AG04449 (cell line): Measurements from ENCODE around the gene POMGNT2.

Experiments used
- CTCF ChIA-PET: fragments of 350-600 bp; formaldehyde crosslinking; extraction: SDS; loops from one replicate; lab custom pipeline; 2021; ENCODE audit warnings: antibody characterized with exemption; lab: Yijun Ruan, JAX
- POLR2A ChIA-PET: fragments of 400-600, 350-600 bp; formaldehyde crosslinking; extraction: SDS; loops from one replicate; lab custom pipeline; 2020; ENCODE audit warnings: antibody characterized with exemption, inconsistent platforms; lab: Yijun Ruan, JAX
- DNase-seq: peaks from one replicate; pipeline ENCODE4 v3.0.0-alpha.2; 2010; ENCODE audit warnings: low read depth, low spot score
- H3K4me3 ChIP-seq: 2 replicates; pipeline ENCODE4 v1.5.1; 2011; ENCODE audit warnings: low read depth, mild to moderate bottlenecking, control low read depth, low read length
- CTCF ChIP-seq: IDR thresholded peaks from one replicate; pipeline ENCODE4 v1.5.1; 2011; ENCODE audit warnings: mild to moderate bottlenecking, moderate library complexity, low read length, control low read depth, inconsistent platforms; ENCODE audit not compliant: insufficient read depth; ENCODE audit errors: missing control alignments

POMGNT2 gene

DNA sequence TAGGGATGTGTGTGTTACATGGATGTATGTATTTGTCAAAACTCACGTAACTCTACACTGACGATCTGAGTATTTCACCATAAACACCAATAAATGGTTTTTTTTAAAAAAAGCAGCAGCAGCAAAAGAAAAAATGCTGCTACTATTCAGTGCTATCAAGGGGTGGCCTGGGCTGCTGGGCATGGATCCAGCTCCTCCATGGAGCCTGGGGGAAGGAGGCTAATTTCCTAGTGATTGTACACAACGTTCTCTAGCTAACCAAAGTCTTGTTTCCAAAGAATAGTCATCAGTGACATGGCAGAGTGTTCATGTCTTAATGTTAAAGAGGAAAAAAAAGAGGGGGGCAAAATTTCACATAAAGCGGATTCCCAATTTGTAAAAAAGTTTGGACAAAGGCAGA lies 29.0 kb downstream of the POMGNT2 start:
- H3K4me3 ChIP-seq = no peak overlapping the region
- DNase-seq = no peak
- no peak for TF ChIP-seq CTCF
- CTCF ChIA-PET = no interaction called here
- POLR2A ChIA-PET = no interaction called here

DNA sequence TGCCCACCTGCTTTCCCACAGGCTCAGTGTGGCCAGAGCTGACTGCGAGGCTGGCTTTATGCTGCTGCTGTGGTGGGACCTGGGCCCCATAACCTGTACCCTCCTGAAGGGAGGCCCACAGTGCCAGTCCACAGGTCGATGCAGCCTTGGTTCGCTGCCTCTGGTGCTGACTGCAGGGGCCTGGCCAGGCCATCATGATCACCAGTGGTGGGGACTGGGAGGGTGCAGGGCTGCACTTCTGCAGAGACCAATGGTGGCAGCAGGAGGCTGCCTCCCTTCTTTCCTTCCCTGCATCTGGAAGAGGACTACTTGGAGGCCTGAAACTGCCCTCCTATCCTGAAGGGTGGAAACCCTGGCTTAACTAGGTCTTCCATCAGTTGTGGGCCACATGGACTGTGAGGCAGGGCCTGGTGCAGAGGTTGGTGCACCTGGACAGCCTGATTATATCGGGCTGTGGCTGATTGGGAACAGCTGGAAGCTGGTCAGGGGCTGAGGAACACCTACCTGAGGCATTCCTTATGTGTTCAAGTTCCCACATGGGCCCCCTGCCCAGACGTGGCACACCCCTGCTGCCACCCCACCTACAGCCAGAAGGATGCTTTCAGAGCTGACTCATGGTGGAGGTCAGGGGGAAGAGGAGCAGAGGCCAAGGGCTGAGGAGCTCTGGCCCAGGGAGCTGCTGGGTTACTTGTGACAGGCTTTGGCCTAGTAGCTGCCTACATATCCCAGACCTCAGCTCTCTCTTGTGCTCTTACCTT lies 29.8 kb downstream of the POMGNT2 start:
- no peak for TF ChIP-seq CTCF
- no peak for DNase-seq
- no peak overlapping the region for H3K4me3 ChIP-seq
- ChIA-PET POLR2A (no interaction called here), CTCF (no interaction called here)

GRCh38 chr3:43074901-43075689 lies 30.8 kb downstream of the POMGNT2 start:
- ChIA-PET POLR2A (no interaction called here), CTCF (no interaction called here)
- no peak for DNase-seq
- H3K4me3 ChIP-seq = no peak overlapping the region
- no peak for TF ChIP-seq CTCF

- H3K4me3 ChIP-seq = no peak overlapping the region
- TF ChIP-seq CTCF = no peak
- POLR2A ChIA-PET = no interaction called here
- DNase-seq = no peak
- CTCF ChIA-PET = no interaction called here
Observed at GRCh38 chr3:43074482-43074881, 31.4 kb downstream of the POMGNT2 start.

- CTCF ChIA-PET = no interaction called here
- TF ChIP-seq CTCF = no peak
- POLR2A ChIA-PET = no interaction called here
- H3K4me3 ChIP-seq = no peak overlapping the region
- DNase-seq = no peak
Observed at GRCh38 chr3:43073836-43074220, 32.1 kb downstream of the POMGNT2 start.

DNA sequence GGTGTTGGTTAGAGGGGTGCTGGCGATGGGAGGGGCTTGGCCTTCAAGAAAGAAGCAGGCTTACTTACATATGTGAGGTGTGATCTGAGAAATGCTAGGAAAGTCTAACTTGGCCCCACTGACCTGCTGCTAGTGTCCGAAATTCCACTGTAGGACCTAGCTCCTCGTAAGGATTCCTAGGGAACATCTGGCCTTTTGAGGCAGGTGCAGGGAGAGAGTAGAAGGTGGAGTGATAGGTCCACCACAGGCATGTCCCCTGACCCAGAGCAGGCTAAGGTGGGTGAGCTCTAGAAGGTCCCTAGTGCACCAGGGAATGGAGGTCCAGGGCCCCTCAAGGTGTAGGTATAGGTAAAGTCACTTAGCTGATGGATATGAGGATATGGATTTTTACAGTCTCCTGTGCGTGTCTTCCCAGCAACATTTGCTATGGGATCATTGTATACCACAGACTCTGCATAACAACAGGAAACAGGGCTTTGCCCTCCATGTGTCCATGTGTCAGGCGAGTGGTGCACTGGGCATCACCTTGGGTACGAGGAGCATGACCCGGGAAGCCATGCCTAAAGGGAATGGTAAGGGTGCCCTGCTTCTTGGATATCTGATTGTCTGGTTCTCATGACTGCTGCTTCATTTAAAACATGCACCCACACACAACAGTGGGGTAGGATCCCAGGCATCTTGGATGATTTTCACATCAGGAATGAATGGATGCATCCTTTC lies 32.6 kb downstream of the POMGNT2 start:
- no peak overlapping the region for H3K4me3 ChIP-seq
- POLR2A ChIA-PET = no interaction called here
- DNase-seq = no peak
- TF ChIP-seq CTCF = no peak
- CTCF ChIA-PET = no interaction called here
